NCI-H2081 (cell line): ENCODE measurements around the gene DGCR8.

ENCODE experiments used
- DNase-seq, 2 experiments: peaks; one replicate each; lab custom pipeline; 2025; lab: John Stamatoyannopoulos, UW

DGCR8 gene

GRCh38 chr22:20090730-20091240, 10.7 kb downstream of the DGCR8 start:
- DNase-seq: no peak

- DNase-seq: no peak
Observed at GRCh38 chr22:20091690-20092476, 11.8 kb downstream of the DGCR8 start.

DNA sequence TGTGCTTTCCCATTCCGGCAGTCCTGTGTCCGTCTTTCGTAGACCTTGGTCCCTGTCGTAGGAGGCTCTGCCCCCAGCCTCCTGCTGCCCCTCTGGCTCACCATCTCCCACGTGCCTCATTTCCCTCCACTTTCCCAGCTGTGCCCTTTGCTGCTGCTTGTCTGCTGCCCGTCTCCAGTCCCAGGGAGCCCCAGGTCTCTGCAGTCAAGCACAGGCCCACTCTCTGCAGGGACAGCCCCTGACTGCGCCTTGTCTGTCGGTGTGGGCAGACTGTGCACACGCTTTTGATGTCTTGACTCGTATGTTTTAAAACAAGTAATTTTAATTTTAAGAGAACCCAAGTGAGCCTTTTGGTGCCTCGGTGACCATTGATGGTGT, 12.4 kb downstream of the DGCR8 start:
- no peak for DNase-seq

GRCh38 chr22:20093418-20094196, 13.6 kb downstream of the DGCR8 start:
- DNase-seq: no peak

DNA sequence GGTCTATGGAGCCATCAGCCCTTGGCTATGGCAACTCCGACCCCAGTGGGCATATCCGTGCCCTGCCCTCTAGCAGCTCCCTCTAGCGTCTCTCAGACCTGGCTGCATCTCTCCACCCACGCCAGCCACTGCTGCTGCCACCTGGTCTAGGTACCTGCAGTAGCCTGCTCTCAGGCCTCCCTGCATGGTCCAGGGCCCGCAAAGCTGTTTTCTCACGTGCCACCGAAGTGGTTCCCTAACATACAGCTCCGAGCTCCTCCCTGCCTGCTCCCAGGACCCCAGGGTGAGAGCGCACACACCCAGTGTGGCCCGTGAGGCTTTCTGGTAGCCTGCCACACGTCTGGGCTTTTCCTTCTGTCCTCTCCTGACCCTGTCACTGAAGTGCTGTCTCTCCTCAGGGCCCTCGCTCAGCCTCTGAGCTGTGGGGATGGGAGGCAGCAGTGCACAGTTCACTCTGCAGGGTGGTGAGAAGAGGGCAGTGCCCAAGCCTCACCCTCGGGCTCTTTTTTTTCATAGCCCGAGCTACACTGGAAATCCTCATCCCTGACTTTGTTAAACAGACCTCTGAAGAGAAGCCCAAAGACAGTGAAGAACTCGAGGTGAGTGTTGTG, 14.3 kb downstream of the DGCR8 start:
- DNase-seq: no peak

DNA sequence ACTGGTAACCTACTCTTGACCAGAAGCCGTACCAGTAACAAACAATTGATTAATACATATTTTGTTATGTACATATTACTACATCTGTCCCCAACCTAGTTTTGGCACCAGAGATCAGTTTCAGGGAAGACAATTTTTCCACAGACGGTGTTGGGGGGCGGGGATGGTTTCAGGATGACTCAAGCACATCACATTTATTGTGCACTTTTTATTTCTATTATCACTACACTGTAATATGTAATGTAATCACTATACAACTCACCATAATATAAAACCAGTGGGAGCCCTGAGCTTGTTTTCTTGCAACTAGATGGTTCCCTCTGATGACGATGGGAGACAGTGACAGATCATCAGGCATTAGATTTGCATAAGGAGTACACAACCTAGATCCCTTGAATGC, 15.5 kb downstream of the DGCR8 start:
- no peak for DNase-seq

- DNase-seq: no peak
Observed at GRCh38 chr22:20096574-20097420, 16.8 kb downstream of the DGCR8 start.

DNA sequence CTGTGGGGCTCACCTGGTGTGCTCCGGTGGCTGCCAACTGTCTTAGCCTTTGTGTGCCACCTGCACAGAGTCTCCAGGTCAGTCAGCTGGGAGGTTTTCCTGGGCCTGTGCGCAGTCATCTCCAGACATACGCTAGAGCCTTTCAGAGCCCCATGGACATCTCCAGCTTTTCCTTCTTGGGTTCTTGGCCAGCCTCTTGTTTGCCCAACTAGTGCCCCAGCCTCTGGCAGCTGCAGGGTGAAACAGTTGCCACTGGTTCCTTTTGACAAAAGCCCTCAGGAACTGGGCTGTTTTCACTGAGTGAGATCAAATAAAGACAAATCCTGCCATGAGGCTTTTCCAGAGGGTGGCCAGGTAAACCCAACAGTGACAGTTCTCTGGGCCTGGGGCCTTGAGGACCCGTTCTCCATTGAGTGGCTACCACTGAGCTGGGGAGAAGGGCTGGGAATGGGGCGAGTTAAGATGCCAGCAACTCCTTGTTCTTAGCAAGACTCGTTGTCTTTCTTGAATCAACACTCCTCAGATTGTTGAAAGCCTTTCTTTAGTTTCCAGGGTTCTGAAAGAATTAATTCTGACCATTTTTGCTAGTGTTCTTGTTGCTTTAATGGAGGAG, 19.2 kb downstream of the DGCR8 start:
- no peak for DNase-seq

GRCh38 chr22:20101638-20102037, 21.6 kb downstream of the DGCR8 start:
- no peak for DNase-seq

DNA sequence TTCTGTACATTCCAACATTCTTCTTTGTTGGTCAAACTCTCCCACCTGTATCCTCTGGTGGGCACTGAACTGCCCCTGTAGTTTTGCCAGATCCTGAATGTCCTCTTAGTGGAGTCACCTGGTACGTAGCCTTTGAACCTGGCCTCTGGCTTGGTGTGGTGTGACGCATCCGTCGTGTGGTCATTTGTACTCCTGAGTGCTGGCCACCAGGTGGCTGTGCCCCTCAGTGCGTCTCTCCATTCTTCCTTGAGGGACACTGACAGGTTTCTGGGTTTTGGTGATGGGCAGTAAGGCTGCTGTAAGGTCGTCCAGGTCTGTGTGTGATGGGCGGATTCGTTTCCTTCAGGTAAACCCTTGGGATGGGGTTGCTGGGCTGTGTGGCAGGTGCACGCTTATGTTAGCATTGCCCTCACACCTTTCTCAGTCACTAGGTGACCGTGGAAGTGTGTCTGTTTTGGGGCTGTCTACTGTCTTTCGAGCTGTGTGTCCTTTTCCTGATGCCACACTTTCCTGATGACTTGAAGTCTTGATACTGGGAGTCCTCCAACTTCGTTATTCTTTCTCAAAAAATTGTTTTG, 22.3 kb downstream of the DGCR8 start:
- no peak for DNase-seq

DNA sequence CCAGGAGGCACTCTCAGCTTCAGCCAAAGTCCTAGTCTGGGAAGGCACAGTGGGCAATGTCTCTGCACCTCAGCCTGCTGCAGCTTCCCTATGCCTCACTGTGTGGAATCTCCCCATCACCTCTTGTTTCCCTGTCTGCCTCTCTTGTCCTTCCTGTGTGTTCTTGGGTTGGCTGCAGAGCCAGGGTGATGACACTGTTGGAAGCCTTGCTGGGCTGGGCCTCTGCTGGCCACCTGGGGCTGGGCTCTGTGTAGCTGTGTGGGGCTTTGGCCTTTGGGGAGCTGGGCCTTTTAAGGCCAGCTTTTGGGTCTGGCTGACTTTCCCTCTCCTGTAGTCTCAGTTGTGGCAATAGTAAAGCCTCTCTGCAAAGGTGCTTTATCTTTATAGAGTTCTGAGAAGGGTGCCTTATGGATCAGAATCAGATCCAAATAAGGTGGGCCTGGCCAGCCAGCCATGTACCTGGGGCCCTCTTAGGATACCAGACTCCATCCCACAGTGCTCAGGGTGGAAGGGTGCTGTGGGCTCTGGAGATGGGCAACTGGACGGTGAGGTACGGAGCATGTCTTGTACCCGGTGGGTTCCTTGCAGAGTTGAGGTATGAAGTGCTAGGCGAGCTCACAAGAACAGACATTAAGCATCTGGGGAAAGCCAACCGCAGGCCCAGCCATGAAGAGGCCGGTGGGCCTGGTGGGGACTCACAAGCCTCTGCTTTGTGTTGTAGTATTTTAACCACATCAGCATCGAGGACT, 25.6 kb downstream of the DGCR8 start:
- DNase-seq: no peak

- no peak for DNase-seq
Observed at GRCh38 chr22:20106205-20106848, 26.3 kb downstream of the DGCR8 start.

DNA sequence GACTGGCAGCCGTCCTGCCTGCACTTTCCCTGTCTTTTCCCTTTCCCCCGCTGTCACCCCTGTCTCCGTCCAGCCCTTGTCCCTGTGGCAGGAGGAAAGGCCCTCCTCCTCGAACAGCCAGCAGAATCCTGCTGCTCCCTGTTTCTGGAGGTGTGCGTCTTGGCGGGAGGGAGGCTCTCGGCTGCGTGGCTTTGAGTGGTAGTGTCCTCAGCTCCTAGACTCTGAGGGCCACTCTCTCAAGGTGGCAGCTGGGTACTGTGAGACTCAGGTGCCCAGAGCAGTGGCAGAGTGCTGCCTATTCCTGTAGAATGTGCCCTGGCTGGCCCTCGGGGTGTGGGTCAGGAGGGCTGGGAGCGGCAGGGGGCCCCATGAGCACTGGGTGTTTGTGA, 26.8 kb downstream of the DGCR8 start:
- no peak for DNase-seq

GRCh38 chr22:20107471-20107901, 27.4 kb downstream of the DGCR8 start:
- no peak for DNase-seq

DNA sequence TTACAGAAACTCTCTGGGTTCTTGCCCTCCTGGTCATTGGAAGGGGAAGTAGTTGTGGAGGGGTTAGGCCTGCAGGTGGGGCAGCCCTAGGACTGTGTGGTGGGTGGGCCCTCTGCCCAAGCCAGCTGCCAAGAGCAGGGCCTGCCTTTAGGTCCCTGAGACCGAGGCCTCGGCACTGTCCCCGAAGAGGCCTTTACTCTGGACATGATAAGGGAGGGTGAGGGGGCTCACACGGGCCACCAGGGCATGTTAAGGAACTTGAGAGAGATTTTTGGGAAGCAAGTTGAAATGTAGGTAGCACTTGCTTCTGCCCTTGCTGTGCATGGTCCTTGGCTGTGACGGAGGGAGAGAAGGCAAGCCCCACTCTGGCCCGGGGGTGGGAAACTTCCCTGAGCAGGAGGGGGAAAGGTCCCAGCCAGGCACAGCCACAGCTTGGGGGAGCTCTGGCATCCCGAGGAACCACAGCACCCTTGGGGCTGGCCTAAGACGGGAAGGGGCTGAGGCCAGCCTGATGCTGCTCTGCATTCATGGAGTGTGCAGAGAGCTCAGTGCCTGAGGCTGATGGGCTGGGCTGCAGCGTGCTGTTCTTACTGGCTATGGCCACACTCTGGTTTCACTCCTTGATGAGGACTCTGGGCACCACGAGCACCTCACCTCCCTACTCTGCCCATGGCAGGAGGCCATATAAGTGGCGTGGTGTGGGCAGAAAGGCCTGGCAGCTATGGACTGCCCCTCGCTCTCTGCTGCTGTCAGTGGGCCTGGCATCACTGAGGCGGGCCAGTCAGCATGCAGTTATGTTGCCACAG, 28.1 kb downstream of the DGCR8 start:
- no peak for DNase-seq

DNA sequence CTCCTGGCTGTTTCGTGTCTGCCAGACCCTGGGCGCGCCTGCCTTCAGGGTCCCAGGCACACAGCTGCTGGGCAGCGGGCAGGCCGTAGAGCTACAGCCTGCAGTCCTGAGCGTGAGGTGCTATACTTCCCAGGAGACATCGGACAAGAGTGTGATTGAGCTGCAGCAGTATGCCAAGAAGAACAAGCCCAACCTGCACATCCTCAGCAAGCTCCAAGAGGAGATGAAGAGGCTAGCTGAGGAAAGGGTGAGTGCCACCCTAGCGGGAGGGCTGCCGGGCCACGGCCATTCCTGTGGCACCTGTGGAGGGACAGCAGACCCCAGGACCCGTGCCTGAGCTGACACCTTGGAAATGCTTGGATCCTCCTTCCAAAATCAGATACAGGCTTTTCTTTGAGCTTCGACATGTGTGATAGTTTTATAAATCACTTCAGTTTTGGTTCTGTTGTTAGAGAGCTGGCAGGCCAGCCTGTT, 28.8 kb downstream of the DGCR8 start:
- no peak for DNase-seq

- DNase-seq: no peak
Observed at GRCh38 chr22:20109411-20110358, 29.6 kb downstream of the DGCR8 start.
